ENCODE results near the gene SH2D6. TPM values are rescaled to one million over a fixed set of nuclear protein-coding genes. Genes with fewer than 3 reads are reported as not detected.

The SH2D6 gene
- total RNA-seq, 1 donor from 2014 or later = under 0.01 TPM

DNA sequence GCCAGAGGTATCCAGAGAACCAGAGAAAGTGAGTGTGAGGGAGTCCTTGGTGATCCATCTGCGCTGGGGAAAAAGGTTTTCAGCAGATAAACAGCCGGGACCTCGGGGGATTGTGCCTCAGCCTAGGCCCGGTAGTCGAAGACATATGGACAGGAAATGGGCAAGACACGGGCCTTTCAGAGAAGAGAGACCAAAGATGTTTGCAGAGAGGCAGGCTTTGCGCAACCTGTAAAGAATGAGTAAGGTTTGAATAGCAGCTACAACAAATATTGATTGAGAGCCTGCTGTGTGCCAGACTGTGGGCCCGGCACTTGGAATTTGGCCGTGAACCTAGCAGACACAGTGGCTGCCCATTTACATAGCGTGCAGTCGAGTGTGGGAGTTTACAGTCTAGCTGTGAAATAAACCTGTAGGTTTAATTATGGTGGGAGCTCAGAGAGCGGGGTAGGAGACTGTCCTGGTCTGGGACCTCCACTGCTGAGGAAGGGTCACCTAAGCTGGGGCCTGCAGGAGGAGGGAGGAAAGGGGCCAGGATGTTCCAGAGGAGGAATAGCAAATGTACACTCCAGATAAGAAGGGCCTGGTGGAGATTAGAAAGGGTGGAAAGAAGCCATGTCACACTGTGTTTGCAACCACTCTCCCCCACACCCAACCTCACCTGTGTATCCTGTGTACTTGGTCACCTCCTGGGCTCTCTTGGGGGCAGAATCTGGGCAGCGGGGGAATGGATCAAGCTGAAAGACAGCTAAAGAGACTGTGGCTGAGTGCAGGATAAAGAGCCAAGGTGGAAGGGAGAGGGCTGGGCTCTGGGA is 3.0 kb downstream of the SH2D6 start:
- no peak for DNase-seq (ENCODE audit: low read depth in 2 of 2)

DNA sequence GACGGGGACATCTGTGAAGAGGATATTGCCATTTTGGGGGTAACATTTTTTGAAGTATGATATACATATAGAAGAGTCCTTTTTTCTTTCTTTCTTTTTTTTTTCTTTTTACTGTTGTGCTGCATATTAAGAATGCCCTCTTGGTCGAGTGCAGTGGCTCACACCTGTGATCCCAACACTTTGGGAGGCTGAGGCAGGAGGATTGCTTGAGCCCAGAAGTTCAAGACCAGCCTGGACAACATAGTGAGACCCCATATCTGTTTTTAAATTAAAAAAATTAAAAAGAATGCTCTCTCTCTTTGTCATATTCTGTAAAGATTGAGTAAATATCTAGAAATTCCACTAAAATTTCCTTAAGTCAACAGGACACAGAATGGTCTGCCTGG is 3.6 kb downstream of the SH2D6 start:
- DNase-seq (ENCODE audit: low read depth in 2 of 2) = no peak

DNA sequence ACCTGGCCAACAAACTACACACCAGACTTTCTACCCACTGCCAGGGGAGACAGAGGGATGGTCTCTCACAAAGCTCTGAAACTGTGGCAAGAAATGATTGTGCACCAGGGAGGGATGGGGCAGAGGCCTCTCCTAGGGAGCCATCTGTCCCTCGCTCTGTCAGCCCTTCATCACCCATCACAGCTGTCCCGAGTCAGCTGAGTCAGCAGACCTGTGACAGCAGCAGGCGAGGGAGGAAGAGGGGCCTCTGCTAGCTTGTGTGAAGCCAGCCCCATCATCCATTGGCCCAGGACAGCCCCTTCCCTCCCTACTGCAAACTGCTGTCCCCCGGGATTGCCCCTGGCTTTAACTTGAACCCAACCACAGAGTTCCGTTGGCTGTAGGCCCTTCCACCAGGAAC is 5.0 kb downstream of the SH2D6 start:
- DNase-seq (ENCODE audit: low read depth in 2 of 2) = no peak

DNA sequence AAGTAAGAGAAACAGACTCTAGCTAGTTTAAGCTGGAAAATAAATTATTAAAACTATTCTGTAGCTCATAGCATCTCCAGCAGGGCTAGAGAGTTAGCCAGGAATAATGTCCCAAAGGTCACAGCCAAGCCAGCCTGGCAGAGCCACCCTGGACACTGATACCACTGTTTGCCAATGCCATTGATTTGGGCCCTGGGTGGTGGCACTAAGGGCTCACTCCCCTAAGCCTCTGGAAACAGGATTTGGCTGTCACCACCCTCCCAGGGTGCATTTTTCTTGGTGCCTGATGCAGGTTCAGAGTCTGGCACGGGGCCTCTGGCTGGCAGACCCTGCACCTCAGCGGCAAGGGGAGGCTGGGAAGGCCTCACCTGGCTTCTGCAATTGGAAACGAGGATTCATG is 7.1 kb downstream of the SH2D6 start:
- no peak for DNase-seq (ENCODE audit: low read depth in 2 of 2)

DNA sequence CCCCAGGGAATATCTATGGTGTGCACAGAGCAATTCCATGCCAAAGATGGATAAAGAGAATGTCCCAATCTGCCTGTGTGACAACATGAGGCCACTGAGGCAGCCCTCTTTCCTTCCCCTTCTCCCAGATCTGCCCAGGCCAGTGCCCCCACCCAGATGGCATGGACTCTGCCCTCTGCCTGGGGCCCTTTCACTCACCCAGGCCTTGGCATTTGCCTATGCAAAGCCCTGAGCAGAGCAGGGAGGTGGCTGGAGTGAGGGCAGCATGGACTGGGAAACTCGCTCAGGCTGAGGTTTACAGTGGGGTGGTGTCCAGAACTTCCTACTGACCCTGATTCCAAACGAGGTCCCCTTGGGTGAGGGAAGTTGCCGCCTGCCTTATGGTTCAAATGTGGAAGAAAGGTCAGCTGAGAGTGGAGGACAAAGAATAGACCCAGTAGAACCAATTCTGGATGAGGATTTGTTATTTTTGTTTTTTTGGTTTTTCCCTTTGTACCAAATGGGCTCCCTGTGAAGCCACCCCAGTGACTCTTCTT is 8.9 kb downstream of the SH2D6 start:
- DNase-seq (ENCODE audit: low read depth in 2 of 2) = no peak

DNA sequence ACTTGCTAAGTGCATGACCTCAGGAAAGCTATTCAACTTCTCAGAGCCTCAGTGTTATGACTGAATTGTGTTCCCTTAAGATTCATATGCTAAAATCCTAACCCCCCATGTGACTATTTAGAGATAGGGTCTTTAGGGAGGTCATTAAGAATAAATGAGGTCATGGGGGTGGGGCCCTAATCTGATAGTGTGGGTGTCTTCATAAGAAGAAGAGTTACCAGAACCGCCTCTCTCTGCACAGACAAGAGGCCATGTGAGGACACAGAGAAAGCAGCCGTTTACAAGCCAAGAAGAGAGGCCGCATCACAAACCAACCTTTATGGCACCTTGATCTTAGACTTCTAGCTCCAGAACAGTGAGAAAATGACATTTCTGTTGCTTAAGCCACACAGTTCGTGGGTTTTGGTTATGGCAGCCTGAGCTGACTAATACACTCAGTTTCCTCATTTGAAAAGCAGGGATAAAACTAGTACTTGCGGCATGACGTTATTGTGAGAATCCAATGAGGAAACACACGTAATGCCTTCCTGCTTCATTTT is 9.9 kb downstream of the SH2D6 start:
- no peak for DNase-seq (ENCODE audit: low read depth in 2 of 2)

DNA sequence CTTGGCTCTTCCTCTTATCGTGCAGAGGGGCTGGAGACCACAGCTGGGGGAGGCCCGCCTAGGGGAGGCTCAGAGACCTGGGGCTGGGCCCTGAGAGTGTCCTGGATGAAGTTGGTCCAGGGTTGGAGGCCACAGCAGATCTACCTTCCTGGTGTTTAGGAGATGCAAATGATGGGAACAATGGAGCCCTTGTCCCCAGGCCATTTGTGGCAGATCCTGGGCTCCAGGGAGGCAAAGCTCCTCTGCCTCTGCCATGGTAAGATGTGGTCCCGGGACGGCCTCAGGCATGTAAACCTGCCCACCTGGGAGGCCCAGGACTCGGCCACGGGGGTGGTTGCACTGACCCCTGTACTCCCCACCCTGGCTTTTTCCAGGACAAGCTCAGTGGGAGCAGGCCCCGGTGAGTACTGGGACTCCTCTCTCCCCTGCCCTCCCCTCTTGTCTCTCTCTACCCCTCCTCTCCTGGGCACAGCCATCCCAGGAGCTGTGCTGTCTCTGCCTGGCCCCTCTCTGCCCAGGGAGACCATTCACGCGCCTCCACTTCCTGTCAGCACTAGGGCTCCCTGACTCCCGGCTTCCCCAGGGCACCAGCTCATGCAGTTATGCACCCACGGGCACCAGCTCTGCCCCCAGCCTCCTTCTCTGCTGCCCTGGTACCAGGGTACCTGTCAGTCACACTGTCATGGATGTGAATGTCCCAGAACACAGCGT is 10.9 kb downstream of the SH2D6 start:
- no peak for DNase-seq (ENCODE audit: low read depth in 2 of 2)

DNA sequence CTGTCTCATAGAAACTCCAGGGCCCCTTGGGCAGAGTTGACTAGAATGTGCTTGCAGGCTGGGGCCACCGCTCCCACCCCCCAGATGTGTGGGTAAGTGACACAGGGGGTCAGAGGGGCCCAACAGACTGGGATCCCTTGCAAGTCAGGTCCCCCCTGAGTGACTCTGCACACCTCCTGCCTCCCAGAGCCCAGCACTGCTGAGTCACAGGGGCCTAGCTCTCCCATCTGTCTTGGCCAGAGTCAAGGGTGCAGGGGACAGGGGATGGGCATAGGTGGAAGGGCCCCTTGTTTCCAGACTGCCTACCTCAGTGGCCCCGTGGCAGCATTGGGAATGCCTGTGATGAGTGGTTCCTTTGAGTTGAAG is 11.4 kb downstream of the SH2D6 start:
- DNase-seq (ENCODE audit: low read depth in 2 of 2) = no peak

DNA sequence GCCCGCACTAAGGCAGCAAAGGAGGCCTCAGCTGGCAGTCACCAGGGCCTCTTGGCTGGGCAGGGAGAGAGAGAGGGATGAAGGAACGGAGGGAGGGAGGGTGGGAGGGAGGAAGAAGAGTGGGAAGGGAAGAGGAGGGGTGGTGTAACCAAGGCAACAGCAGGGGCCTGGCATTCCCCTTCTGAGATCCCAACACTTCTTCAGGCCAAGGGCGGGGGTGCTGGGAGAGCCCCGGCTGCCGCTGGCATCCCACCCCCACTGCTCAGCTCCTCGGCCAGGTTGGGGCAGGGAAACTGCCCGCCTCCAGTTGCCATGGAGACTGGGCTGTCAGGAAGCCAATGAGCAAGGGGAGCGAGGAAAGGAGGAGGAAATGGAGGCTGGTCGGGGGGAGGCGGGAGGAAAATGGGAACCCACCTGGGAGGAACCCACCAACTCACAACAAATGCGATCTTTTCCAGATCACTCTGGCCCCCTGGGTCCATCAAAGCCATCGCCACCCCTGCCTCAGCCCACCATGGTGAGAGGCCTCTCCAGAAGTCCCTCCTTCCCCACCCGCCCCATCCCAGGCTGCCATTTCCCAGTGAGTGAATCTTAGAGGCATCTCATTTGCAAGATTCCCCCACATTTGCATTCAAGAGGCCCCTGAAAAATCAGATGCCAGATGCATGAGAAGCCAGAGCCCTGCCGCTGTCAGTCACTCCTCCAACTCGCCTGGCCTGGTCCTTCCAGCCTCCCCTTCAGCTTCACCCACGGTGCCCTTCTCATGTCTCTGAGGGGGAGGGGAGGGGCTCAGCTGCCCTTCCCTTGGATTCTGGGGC is 12.4 kb downstream of the SH2D6 start:
- no peak for DNase-seq (ENCODE audit: low read depth in 2 of 2)

DNA sequence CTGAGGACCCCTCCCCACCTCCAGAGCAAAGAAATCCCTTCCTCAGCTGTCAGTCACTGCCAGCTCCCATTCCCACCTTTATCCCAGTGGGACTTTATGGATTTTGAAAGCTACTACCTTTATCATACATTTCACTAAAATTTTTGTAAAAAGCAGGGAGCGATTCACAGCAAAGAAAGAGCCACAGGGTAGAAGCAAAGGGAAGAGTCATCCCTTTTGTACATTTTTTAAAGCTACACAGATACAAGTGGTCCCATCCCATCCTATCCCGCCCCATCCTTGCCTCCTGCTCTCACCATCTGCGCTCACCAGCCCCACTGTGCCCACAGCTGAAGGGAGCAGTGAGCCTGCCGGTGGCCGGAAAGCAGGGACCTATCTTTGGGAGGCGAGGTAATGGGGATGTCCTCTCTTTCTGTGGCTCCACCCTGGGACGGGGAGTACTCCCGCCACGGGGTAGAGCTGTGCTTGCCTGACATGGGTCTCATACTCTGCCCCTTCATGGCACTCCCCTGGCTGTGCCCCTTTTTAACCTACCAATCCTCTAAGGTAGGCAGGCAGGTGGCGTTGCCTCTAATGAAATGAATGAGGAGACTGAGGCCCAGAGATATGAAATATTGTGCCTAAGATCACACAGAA is 13.2 kb downstream of the SH2D6 start:
- DNase-seq (ENCODE audit: low read depth in 2 of 2) = no peak

DNA sequence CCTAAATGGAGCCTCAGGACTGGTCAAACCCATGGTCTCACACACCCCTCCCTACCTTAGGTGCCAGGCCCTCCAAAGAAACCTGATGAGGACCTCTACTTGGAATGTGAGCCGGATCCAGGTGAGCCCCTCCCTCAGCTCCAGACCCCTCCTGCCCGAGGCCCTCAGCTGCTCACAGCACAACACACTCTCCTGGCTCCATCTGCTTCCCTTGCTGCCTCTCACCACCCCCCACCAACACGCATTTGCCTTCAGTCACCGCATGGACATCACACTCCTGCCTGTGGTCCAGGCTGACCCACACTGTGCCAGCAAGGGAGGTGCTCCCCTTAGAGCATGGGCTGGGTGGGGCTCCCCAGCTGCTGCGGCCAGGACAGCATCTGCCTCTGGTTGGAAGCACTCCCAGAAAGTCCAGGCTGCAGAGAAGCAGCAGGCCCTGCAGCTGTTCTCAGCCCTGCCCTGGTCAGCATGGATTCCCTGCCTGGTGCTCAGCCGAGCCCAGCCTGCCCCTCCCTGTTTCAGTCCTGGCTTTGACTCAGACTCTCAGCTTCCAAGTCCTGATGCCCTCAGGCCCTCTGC is 15.1 kb downstream of the SH2D6 start:
- DNase-seq (ENCODE audit: low read depth in 2 of 2) = no peak

DNA sequence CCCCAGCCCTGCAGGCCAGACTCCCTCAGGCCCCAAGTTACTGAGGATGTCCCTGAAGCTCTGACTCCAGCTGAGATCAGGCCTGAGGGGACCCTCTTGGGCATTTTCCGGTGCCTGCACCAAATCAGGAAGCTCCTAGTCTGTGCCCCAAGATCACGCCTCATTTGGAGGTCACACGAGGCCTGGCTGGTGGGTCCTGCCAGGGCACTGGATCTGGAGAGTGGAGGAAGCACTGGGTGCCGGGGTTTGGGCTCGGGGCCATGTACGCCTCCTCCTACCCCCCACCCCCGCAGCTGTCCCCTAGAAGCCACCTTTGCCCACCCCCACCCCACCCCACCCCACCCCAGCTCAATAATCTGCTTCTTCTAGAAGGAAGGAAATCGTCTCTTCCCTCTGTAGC is 16.2 kb downstream of the SH2D6 start:
- no peak for DNase-seq (ENCODE audit: low read depth in 2 of 2)

DNA sequence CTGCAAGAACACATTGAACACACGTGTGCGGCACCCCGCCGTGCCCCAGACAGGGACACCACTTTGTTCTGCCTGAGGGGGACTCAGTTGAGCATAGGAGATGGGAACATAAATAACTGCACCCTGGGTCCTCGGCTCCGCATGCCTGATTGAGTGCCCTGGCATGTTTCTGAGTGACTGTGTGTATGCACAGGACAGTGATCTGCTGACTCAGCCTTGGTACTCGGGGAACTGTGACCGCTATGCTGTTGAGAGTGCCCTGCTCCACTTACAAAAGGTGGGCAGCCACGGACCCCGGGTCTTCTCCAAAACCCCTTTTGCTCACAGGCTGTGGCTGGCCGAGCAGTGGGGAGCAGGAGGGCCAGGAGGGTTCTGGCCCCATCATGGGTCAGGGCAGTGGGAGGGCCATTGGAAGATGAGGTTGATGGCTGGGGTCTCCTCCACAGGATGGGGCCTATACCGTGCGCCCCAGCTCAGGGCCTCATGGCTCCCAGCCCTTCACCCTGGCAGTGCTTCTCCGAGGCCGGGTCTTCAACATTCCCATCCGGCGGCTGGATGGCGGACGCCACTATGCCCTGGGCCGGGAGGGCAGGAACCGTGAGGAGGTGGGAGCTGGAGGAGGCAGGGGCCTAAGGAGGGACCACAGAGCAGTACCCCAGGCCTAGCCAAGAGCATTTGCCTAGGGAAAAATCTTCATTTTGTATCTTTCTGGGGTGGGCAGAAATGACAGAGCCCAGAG is 16.9 kb downstream of the SH2D6 start:
- DNase-seq (ENCODE audit: low read depth in 2 of 2) = no peak

DNA sequence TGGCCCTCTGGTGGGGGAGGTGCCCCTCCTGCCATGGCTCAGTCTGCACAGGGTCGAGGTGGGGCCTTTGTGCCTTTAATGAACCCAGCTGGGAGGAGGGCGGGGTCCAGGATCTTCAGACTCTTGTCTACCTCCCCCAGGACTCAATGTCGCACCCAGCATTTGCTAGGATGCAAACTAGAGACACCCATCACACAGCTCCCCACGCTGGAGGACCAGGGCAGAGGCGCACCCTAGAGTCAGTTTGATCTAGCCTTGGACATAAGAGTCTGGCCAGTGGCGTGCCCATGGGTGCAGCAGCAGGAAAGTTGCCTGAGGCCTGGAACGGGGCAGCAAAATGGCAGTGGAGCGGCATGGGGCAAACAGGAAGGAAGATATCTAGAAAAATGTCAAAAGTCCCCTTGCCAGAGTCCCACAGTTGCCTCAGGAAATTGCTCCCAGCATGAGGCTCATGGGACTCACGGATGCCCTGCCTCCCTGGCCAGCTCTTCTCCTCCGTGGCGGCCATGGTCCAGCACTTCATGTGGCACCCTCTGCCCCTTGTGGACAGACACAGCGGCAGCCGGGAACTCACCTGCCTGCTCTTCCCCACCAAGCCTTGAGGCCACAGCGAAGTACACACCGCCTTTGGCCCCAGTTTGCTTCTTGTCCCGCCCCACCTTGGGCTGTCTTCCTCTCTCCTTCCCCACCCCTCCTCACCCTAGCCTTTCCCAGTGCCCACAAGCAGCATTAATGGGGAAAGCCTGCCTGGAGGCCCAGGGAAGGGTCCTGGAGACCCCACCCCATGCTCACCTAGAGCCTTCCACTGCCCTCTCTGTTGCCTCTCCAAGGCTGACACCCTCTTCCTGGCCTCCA is 17.7 kb downstream of the SH2D6 start:
- DNase-seq (ENCODE audit: low read depth in 2 of 2) = no peak

DNA sequence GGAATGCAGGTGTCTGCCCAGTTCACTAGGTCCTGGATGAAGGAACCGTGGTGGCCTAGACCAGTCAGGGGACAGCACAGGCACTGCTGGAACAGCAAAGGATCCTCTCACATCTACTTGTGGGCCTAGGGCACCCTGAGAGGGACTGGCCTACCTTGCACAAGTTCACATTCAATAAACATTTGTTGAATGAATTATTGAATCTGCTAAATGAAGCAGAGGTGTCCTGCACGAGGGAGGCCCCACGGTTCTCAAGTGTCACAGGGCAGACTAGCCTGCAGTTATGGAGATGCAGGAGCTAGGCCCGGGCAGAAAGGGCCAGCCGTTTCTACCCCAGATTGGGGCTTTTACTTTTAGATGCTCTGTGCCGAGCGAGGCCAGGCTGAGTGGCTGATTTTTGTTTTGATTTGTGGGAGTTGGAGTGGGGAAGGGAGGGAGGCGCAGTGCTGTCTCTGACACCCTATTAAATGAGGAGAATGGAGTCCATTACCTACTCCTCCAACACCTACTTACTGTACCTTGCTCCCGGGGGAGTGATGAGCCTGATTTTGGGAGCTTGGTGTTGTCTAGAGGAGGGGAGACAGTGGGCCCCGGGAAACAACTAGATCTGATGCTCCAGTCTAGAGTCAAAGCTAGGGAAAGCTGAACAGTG is 18.4 kb downstream of the SH2D6 start:
- no peak for DNase-seq (ENCODE audit: low read depth in 2 of 2)

DNA sequence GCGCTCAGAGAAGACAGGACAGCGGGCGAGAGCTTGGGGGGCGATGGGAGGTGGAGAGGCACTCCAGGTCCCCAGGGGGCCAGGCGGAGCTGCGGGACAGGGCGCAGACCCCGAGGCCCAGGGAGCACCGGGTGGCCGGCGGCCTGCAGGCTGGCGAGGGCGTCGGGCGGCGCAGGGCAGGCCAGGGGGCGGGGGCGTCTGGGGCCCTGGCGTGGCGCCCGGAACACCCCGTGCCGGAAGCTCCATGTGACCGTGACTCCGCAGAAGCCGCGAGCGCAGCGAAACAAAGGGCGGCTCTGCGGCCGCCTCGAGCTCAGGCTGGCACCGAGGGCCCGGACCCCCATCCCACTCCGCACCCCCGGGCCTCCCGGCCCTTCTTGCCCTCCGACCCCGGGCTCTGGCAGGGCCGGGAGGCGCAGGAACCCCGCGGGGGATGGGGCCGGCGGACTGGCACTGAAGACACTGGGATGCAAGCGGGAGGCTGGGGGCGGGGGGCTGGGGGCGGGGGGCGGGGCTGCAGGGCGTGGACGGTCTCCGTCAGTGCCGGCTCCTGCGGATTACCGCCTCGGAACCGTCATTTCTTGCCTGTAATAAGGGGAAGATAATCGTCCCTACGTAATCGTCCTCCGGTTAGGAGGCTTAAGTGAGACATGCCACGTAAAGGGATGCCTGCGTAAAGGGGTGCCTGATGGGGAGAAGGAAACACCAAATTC is 19.1 kb downstream of the SH2D6 start:
- peak; percentile 62 to 87 for DNase-seq (ENCODE audit: low read depth in 2 of 2)

DNA sequence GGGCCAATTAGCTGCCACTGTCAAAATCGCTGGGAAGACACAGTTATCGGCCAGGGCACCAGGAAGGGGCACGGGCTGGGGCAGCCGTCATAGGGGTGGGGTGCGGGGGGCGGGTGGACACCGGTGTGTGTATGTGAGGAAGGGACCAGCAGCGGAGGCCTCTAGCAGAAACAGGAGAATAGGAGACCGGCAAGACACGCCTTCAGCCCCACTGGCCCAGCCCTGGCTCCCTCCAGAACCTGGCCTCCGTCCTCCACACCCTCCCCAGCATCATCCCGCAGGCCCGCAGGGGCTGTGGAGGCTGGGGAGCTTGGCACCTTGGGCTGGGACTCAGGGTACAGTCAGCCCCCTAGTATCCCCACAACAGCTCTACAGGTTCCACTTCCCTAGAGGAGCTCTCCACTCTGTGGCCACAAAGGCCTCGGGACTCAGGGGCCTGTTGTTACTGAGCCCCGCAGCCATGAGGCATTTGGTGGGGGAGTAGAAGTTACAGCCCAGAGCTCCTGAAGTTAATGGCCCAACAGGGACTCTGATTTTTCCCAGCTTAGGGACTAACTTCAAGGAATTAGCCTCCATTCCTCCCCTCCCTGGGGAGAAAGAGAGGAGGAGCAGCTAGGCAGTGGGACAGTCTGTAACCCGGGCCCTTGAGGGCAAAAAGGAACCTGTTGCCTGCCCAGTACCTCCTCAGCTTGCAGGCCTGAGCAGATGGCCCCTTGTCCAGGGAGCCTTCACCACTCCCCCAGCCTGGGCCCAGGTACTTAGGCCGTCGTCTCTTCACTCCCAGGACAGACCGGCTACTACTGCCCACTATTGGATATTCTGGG is 19.9 kb downstream of the SH2D6 start:
- no peak for DNase-seq (ENCODE audit: low read depth in 2 of 2)
